Hepatocyte (in vitro differentiated cells): ENCODE measurements around the gene ANOS1.

Experiments used
- CTCF ChIP-seq: fragments of 200-600 bp; sonication (generic); IDR thresholded peaks from 2 replicates; pipeline ENCODE4 v1.5.1; 2016; ENCODE audit warnings: antibody characterized with exemption, mild to moderate bottlenecking; ENCODE audit not compliant: poor library complexity
- EZH2phosphoT487 ChIP-seq: fragments of 200-600 bp; sonication (generic); IDR thresholded peaks from one replicate; pipeline ENCODE4 v1.6.1; 2018; ENCODE audit warnings: antibody characterized with exemption, mild to moderate bottlenecking, low read depth, moderate library complexity; ENCODE audit not compliant: unreplicated experiment, severe bottlenecking

- TF ChIP-seq CTCF (no peak), EZH2phosphoT487 (no peak)
These were observed 166.2 kb downstream of the ANOS1 start for GRCh38 chrX:8565729-8566128.
